Measurements from ENCODE around the gene IMP4. TPM values are rescaled to one million over a fixed set of nuclear protein-coding genes. Genes with fewer than 3 reads are reported as not detected.

The IMP4 gene
- total and polyA plus RNA-seq, 9 donors = 24.8 to 74.0 (median 54.4) TPM

DNA sequence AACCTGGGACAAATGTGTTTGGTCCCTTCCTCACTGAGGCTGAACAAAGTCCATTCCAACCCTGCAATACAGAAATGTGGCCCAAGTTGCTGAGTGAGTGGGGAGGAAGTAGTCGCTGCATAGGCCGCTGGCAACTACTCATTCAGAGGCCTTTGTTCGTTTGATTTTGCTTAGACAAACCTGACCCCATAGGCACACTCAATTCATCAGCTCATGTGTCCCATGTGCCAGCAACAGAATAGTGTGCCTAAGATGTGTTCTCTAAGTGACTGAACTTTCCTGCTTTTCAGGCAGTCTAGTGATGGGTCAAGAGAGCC, 36.2 kb downstream of the IMP4 start:
- Histone ChIP-seq H3K4me3 (no peak overlapping the region), H3K9me3 (no peaks in the 10 kb centered on the region), H3K27ac (no peak overlapping the region), H3K27me3 (no peaks in the 10 kb centered on the region), H3K4me1 (ENCODE audit: insufficient read depth) (no peaks in the 10 kb centered on the region), H3K36me3 (no peaks in the 10 kb centered on the region)
- intact Hi-C loops (cut with DNase I) = no loop called here
- TF ChIP-seq EP300 (IDR thresholded peaks at IDR 0.05) = no peak
- TF ChIP-seq, protein P1, sequence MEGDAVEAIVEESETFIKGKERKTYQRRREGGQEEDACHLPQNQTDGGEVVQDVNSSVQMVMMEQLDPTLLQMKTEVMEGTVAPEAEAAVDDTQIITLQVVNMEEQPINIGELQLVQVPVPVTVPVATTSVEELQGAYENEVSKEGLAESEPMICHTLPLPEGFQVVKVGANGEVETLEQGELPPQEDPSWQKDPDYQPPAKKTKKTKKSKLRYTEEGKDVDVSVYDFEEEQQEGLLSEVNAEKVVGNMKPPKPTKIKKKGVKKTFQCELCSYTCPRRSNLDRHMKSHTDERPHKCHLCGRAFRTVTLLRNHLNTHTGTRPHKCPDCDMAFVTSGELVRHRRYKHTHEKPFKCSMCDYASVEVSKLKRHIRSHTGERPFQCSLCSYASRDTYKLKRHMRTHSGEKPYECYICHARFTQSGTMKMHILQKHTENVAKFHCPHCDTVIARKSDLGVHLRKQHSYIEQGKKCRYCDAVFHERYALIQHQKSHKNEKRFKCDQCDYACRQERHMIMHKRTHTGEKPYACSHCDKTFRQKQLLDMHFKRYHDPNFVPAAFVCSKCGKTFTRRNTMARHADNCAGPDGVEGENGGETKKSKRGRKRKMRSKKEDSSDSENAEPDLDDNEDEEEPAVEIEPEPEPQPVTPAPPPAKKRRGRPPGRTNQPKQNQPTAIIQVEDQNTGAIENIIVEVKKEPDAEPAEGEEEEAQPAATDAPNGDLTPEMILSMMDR (IDR thresholded peaks at IDR 0.05) = no peak
- no peak for TF ChIP-seq POLR2A (IDR thresholded peaks at IDR 0.05)
- no peak for DNase-seq
- WGBS, 3 donors = 89 to 98% (median 95%) methylated on average over 3 of the region's 3 CpGs

DNA sequence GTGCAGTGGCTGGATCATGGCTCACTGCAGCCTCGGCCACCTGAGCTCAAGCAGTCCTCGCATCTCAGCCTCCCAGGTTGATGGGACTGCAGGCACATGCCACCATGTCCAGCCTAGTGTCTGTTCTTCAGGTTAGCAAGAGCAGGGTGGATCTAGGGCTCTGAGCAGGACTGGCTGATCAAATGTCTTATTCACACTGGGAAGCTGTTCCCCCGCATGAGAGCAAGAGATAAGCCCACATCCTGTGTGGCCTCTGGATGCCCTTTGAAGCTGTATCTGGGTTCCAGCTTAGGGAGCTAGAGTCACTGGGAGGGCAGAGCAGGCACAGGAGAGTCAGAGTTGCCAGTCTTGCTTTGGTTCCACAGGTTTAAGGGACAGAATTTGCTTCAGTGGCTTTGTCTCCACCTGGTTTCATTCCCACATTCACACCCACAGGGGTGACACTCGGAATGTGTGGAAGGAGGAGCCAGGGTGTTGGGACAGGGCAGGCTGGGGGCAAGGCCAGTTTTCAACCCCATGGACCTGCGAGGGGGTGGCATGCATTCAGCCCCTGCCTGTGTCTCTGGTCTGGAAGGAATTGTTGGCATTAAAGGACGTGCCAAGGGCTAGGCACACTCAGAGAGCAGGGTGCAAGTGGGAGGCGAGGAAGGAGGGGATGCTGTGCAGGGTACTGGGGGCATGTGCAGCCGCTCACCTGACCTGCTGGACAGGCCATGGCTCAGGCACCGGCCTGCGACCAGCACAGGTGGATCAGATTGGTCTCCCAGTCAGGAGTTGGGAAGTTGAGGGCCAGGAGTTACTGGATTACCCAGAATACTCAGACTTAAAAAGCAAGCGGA, 37.6 kb downstream of the IMP4 start:
- no peaks in the 10 kb centered on the region for H3K9me3 ChIP-seq
- no peaks in the 10 kb centered on the region for H3K4me1 ChIP-seq (ENCODE audit: insufficient read depth)
- H3K36me3 ChIP-seq = no peaks in the 10 kb centered on the region
- WGBS, 3 donors = 91 to 94% (median 92%) methylated on average over 11 of the region's 11 CpGs
- TF ChIP-seq EP300 (IDR thresholded peaks at IDR 0.05) (no peak), POLR2A (IDR thresholded peaks at IDR 0.05) (no peak)
- TF ChIP-seq, protein P1 (IDR thresholded peaks at IDR 0.05) = no peak
- no peak for DNase-seq
- intact Hi-C loops (cut with DNase I) = no loop called here
- no peak overlapping the region for H3K27ac ChIP-seq
- no peaks in the 10 kb centered on the region for H3K27me3 ChIP-seq
- H3K4me3 ChIP-seq = no peak overlapping the region

DNA sequence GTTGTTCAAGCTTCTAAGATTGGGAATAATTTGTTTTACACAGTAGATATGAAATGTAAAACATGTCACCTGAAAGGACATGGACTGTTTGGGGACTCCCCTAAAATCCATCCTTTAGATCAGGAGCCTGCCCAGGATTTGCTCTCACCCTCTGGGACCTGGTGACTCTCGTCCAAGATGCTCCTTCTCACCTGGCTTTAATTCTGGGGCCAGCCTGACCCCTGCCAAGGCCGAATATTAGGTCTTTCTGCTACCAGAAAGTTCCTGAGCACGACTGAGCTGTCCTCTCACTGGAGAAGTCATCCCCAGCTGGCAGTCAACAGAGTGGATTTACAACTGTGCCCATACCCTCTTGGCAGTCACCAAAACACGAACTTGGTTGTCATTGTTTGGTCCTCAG, 38.4 kb downstream of the IMP4 start:
- H3K4me1 ChIP-seq (ENCODE audit: insufficient read depth) = no peaks in the 10 kb centered on the region
- H3K9me3 ChIP-seq = no peaks in the 10 kb centered on the region
- intact Hi-C loops (cut with DNase I) = no loop called here
- TF ChIP-seq, protein P1 (IDR thresholded peaks at IDR 0.05) = no peak
- TF ChIP-seq EP300 (IDR thresholded peaks at IDR 0.05) (no peak), POLR2A (IDR thresholded peaks at IDR 0.05) (no peak)
- H3K36me3 ChIP-seq = no peaks in the 10 kb centered on the region
- H3K27ac ChIP-seq = no peak overlapping the region
- H3K4me3 ChIP-seq = no peak overlapping the region
- WGBS, 3 donors = 88 to 89% (median 88%) methylated on average over 4 of the region's 4 CpGs
- no peaks in the 10 kb centered on the region for H3K27me3 ChIP-seq
- no peak for DNase-seq

DNA sequence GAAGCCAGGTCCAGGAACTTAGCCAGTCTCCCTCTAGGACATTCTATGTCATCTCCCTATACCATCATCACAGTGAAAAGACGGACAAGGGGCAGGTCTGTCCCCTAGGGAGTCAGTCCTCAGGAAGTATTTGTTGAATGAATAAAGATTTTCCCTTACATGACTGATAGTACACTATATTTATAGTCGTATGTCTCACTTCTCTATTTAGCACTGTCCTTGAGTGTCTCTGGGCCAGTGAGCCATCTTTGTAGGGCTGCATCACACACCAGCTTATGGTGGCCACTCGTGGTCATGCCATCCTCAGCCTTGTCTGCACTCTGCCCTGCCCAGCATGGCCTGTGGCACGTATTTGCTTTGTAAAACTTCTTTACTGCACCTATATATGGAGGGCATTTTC, 38.9 kb downstream of the IMP4 start:
- Histone ChIP-seq H3K36me3 (no peaks in the 10 kb centered on the region), H3K9me3 (no peaks in the 10 kb centered on the region), H3K4me1 (ENCODE audit: insufficient read depth) (no peaks in the 10 kb centered on the region), H3K4me3 (no peak overlapping the region), H3K27me3 (no peaks in the 10 kb centered on the region), H3K27ac (no peak overlapping the region)
- 88 to 93% (median 91%) methylated on average over 4 of the region's 4 CpGs for WGBS, 3 donors
- intact Hi-C loops (cut with DNase I) = no loop called here
- no peak for DNase-seq
- TF ChIP-seq EP300 (IDR thresholded peaks at IDR 0.05) (no peak), POLR2A (IDR thresholded peaks at IDR 0.05) (no peak)
- TF ChIP-seq, protein P1 (IDR thresholded peaks at IDR 0.05) = no peak
